HG03460 (cell line): ENCODE results near the gene TSPAN8.
"Not testable (repeated sequence)": the region's sequence is repeated elsewhere in the genome, so short reads cannot be mapped to it uniquely, and the experiment has no call there.

ENCODE experiments used
- ATAC-seq: cut with Tn5 transposase; IDR thresholded peaks from one replicate; pipeline ENCODE4 v1.9.1; 2021; ENCODE audit not compliant: unreplicated experiment

TSPAN8 gene

DNA sequence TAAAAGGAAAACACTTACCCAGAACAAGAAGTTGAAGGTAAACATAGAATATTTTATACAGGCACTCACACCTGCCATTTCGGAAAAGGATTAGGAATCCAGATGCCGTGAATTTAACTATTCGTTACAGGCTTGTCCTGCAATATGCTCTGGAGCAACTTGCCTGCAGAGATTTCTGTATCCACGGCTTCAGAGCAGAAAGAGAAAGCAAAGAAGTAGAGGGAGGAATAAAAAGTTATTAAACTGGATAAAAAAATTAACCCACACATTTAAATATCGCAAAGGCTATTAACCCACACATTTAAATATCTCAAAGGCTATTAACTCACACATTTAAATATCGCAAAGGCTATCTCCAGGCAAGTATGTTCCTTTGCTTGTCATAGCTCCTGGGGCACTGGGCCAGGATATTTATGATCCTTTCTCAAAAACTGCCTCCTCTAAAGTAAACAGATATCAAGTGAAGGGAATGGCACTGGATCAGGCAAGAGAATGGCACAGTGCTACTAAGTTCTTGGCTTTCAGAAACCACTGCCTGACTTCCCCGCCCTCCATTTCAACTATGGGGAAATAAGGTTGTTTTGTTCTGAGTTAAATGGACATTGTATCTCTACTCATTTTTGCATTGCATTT is at the start of gene TSPAN8:
TSPAN8 (minus strand) TSS at position 399 of the 633 bp plus-strand sequence; CDS start at position 78, 321 bp downstream.
- ATAC-seq: no peak

DNA sequence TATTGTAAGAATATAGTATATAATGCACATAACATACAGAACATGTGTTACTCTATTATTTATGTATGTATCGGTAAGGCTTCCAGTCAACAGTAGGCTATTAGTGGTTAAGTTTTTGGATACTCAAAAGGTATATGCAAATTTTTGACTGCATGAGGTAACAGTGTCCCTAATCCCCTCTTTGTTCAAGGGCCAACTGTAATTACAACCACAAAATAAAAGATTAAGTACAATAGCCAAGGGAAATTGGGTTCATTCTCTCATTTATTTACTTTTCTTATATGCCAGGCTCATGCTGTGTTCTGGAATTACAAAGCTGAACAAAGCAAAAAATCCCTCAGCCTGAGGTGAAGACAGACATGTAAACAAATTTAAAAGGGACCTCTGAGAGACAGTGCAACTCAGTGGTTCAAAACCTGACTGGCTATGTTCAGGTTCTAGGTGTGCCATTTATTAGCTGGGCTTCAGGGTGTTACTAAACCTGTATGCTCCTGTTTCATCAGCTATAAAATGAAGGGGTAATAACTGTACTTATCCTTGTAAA is 43.4 kb upstream of the TSPAN8 start:
- no peak for ATAC-seq

DNA sequence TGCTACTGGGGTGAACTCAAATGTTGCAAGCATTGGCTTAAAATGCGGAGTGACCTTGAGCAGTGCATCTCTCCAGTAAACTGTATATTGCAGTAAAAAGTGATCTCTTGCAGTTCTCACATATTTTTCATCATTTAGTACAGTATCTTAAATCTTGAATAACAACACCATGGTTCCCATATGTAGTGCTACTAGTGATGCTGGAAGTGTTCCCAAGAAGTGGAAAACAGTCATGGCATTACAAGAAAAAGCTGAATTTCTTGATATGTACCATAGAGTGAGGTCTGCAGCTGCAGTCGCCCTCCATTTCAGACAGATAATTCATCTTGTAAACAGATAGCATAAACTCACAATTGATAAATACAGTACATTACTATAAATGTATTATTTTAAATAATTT is 42.9 kb upstream of the TSPAN8 start:
- ATAC-seq: no peak

DNA sequence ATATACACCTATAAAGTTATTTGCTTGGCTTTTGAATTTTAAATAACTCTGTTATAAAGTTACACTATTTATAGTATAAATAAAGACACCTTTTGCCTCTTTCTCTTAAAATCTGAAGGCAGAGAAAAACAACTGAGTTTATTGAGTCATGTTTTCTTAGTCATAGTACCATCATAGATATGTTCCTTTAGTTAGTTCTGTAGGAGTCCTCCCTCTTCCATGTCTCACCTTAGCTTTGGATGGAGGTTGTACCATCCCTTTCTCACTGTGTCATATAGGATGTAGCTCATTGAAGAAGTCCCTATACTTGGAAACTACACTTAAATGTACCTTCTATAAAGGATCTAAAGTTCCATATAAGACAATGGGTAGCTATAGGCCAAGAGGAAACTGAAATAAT is 39.7 kb upstream of the TSPAN8 start:
- no peak for ATAC-seq

DNA sequence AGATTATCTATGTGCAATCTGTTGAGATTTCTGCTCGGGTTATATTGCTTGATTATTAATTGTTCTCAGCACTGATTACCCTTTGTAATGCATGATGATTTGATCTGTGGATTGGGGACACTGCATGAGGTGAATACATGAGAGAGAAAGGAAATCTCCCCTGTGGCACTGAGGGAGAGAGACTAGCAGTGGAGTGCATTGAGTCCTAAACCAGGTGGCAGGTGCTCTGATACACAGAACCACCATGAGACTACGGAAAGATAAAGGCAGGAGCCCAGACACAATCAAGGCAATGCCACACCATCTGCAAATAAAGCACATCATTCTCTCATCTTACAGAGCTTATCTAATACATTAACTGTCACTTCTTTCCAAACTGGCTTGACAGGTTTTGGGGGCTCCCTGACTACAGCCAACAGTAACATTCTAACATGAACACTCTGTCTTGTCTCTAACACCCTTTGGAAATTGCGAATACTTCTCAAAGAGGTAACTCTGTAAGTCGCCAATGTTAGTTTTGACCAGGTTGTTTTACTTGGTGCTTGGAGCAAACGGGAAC is 37.6 kb upstream of the TSPAN8 start:
- ATAC-seq: no peak

DNA sequence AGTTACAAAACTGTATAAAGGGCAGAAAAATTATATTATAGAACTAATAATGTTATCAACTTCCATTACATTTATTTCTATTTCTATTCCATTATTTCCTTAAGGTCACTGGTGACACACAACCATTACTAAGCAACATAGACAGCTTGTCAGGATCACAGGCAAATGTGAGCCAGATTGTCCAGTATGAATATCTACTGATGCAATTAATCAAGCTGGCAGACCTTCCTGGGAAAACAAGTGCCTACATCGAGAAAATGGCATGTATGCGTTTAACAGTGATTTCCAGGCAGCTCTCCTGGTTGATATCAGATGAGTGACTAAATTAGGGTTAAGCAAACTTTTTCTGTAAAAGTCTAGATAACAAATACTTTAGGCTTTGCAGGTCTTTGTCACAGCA is 36.9 kb upstream of the TSPAN8 start:
- ATAC-seq: no peak

DNA sequence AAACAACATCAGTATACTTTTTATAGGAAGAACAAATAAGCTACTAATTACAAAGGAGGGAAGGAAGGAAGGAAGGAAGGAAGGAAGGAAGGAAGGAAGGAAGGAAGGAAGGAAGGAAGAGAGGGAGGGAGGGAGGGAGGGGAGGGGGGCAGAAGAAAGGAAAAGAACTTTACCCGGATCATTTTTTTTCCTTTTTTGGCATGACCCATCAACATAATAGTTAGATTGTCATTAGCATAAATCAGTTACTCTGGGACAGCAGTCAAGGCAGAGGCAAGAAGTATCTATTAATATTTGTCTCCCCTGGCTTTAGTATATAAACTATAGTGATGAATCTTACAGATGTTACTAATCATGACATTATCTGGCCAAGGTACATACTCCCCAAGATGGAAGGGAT is 35.2 kb upstream of the TSPAN8 start:
- no peak for ATAC-seq

DNA sequence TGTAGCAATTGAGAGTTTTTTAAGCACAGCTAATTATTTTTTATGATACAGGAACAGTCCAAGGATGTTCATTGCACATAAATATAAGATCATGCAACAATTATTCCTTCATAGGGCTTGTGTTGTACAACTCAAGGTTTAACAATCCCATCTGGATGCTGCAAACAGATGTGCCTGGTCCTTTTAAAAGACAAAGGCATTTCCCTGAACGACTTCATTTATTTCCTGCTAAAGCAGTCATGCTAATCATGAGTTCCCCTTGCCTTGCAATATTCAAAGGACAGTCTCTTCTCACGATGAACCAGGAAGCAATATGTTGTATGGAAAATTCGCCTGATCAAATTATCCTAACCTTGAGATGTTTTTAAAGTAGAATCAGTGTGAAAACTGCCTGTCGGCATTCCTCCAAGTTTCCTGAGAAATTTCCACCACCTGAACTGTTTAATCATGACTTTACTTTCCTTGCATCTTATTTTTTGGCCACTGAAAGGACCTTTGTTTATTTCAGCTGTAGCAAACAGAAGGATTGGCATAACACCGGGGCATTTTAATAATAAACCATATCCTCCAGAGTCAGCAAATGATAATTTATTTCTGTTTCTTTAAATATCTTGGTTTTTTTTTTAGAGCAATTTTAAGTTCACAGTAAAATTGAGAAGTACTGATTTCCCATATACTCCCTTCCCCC is 33.9 kb upstream of the TSPAN8 start:
- ATAC-seq: no peak

DNA sequence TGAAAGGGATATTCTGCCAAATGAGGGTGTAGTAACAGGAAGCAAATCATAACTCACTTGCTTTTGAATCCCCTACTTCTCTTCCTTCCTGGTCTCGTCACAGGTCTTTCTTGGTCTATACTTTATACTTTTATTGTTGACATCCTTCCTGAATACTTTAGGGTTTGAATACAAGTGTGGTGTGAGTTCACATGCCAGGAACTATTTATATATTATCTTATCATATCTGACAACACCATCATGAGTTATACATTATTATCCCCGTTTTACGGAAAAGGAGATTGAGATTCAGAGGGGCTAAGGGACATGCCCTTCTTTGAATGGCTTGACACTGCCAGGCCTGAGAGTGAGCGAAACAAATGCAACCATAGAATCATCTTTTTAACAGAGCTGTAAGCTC is 33.0 kb upstream of the TSPAN8 start:
- no peak for ATAC-seq

DNA sequence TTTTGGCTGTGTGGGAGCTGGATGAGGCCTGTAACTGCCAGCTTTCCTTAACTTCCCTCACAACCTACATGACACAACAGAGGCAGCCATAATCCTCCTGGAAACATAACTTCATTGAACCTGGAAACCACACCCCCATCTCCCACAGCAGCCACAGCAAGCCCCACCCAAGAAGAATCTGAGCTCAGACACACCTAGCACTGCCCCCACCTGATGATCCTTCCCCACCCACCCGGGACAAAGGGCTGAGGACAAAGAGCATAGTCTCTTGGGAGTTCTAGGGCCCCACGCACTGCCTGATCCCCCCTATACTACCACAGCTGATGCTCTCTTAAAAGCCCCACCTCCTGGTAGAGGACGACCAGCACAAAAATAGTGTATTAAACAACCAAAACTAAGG is 29.6 kb upstream of the TSPAN8 start:
- no peak for ATAC-seq

DNA sequence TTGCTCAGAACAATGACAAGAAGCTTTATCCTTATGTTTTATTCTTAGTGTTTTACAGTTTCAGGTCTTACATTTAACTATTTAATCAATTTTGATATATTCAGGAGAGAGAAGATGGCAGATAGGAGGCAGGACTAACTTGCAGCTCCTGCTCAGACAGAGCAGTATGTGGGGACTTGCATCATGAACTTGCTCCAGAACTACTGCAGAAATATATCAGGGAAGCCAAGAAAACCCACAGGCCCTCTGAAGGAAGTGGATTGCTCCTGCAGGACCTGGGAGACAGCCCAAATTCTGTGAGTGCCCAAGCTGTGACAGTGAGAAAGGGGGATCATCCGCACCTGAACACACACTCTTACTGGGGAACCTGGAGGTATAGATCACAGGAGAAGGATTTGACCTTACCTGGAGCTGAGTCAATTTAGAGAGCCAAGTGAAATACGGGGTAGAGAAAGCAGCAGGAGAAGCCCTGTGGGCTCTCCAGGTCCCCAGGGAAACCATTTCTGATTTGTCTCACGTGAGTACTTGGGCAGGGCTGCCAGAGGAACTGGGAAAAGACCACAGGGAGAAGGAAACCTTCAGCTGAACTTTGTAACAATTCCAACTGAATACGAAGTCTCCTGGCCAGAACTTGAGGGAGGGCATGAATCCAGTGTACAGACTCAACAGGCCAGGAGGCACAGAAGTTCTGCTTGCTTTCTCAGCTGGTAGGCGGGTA is 28.9 kb upstream of the TSPAN8 start:
- no peak for ATAC-seq

DNA sequence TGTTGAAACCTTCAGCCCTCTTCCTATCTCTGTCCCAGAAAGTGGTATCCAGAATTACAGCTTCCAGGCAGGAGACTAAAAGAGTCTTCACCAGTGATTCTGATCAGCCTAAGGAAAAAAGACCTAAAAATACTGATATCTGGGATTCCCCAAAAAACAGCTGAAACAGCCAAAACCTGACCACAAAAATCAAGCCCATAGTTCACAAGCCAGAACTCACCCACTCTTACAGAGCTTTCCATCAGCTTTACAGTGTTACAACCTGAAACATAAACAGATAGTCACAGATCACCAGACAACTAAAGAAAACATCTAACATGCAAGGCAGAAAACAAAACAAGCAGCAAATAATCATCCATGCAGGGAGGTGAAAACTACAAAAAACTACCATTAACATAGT is 26.0 kb upstream of the TSPAN8 start:
- no peak for ATAC-seq

DNA sequence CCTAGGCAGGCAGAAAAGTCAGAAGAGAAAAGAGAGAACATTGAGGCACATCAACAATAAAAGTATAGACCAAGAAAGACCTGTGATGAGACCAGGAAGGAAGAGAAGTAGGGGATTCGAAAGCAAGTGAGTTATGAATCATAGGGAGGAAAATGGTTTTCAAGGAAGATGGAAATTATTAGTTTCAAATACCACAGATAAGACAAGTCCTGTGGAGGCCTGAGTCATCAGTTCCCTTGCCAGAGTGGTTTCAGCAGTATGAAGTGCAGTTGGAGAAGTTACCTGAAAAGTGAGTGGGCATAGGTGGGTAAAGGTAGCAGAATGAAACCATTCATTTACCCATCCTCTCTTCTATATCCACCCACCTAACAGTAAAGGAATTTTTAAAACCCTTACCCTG is 25.2 kb upstream of the TSPAN8 start:
- ATAC-seq: no peak

DNA sequence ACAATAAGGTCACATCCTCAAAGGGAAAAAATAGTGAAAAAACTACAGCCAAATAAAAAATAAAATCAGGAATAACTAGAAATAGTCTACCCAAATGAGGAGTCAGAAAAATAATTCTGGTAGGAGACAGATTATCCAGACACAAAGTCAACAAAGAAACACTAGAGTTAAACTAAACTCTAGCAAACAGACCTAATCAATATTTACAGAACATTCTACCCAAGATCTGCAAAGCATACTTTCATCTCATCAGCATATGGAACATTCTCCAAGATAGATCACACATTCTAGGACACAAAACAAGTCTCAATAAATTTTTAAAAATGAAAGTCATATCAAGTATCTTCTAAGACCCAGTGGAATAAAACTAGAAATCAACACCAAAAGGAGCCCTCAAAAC is 20.4 kb upstream of the TSPAN8 start:
- no peak for ATAC-seq

DNA sequence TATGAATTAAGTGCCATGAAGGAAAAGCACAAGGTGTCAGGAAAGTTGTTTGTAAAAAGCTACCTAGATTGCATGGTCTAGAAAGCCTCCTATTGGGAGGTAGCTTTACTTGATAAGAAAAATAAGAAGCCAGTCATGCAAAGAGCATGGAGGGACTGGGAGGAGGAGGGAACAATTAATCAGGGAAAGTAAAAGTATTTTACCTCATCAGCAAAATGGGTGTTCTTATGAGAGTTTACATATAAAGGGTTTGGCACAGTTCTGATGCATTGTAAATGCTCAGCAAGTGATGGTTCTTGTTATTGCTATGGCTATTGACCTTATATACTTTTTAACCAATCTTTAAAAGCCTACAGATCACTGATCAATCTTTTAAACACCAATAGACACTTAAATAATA is 17.0 kb upstream of the TSPAN8 start:
- no peak for ATAC-seq

DNA sequence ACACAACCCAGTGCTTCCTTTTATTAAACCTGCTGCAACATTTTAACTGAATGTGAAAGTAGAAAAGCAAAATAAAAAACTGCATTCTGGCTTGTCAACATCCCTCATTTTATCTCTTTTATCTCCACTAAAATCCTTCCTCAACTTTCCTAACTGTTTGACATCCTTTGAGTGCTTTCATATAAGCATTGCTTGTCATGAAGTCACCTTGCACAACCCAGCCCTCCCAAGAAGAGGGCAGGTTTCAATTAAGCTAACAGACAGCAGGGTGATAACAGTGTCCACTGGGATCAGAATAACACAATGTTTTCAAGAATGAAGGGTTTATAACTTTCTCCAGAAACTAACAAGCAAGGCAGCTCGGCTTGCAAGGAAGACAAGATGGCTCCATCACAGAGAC is 16.3 kb upstream of the TSPAN8 start:
- no peak for ATAC-seq

DNA sequence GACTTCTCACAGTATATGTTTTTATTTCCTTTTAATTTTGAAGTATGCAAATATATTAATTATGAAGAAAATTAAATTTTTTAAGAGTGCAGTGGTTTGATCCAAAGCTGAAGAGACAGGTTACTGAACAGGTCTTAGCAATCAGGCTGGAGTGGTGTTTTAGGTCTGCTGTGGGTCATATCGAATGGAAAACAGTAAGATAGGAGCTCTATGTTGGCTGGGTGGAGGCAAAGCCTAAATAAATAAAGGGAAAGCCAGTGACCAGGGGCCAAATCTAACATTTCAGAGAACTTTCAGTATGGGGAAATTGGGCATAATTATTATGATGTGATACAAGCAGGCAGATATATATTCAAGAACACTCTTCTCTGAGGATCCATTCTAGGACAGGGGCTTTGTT is 12.7 kb upstream of the TSPAN8 start:
- no peak for ATAC-seq

DNA sequence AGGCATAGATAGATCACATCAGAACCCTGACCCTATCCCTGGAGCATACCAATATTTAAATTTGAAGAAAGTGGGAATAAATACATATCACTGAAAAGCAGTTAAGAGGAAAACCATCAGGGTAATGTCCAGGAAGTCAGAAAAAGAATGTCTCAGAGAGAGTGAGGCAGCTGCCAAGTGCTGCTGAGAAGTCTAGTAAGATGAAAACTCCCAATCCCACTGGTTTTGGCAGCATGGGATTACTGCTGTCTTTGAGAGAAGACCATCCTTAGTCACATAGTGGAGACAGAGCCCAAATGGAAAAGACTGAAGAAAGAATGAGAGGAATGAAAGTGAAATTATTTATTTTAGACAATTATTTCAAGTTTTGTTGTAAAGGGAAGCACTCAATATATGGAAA is 11.5 kb upstream of the TSPAN8 start:
- no peak for ATAC-seq

DNA sequence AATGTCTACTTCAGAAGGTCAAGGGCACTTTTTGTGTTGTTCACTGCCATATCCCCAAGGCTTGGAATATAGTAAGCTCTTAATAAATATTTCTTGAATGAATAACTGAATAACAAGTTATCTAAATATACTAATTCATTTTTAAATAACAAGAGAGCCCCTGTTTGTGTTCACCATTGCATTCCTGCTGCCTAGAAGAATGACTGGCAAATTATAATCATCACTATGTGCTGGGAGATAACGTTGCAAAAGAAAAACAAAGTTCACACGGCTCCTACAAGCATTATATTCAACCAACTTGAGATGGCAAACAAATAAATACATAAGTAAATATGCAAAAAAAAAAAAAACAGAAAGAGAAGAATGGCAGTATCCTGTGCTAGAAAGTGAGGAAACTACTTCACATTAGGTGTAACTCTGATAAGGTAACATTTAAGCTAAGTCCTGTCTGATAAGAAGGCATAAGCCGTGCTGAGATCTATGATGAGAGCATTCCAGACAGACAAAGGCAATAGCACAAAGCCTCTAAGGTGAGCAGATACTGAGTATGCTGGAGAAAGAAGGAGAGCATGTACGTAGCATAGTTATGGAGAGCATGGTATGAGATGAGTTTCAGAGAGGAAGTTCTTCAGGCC is 9.2 kb upstream of the TSPAN8 start:
- no peak for ATAC-seq

DNA sequence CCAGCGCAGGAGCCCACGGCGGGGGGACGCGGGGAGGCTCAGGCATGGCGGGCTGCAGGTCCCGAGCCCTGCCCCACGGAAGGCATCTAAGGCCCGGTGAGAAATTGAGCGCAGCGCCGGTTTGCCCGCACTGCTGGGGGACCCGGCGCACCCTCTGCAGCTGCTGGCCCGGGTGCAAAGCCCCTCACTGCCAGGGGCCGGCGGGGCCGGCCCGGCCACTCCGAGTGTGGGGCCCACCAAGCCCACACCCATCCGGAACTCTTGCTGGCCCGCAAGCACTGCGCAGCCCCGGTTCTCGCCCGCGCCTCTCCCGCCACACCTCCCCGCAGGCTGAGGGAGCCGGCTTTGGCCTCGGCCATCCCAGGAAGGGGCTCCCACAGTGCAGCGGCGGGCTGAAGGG is 8.5 kb upstream of the TSPAN8 start:
- no peak for ATAC-seq

DNA sequence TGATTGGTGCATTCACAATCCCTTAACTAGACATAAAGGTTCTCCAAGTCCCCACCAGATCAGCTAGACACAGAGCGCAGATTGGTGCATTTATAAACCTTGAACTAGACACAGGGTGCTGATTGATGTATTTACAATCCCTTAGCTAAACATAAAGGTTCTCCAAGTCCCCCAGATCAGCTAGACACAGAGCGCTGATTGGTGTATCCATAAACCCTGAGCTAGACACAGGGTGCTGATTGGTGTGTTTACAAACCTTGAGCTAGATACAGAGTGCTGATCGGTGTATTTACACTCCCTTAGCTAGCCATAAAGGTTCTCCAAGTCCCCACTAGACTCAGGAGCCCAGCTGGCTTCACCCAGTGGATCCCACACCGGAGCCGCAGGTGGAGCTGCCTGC is 8.0 kb upstream of the TSPAN8 start:
- ATAC-seq: not testable (repeated sequence)
